K562 (cell line): ENCODE data around the gene TTLL3. TPM values are rescaled to one million over a fixed set of nuclear protein-coding genes. Genes with fewer than 3 reads are reported as not detected.

Experiments used
- ADNP ChIP-seq: fragments of 200-800 bp; sonication (Bioruptor generic); IDR thresholded peaks from 2 replicates; pipeline ENCODE4 v1.6.1; 2016; ENCODE audit warnings: missing genetic modification characterization, missing compliant biosample characterization
- EP400 ChIP-seq: fragments of 450-650 bp; IDR thresholded peaks from 2 replicates; pipeline ENCODE4 v1.6.1; 2017; ENCODE audit warnings: antibody characterized with exemption, mild to moderate bottlenecking, moderate library complexity
- FIP1L1 ChIP-seq: fragments of 200-400 bp; formaldehyde crosslinking; IDR thresholded peaks from 2 replicates; pipeline ENCODE4 v1.6.1; 2018; ENCODE audit warnings: mild to moderate bottlenecking, low read depth, low read length; ENCODE audit not compliant: poor library complexity, severe bottlenecking
- PHF20 ChIP-seq: fragments of 450-650 bp; IDR thresholded peaks from 2 replicates; pipeline ENCODE4 v1.6.1; 2018; ENCODE audit not compliant: partially characterized antibody
- SLC30A9 ChIP-seq: fragments of 250-450 bp; sonication (Bioruptor Pico); IDR thresholded peaks from 2 replicates; pipeline ENCODE4 v1.8.0; 2022; ENCODE audit warnings: mild to moderate bottlenecking, moderate library complexity
- TRIM28 ChIP-seq: fragments of 450-650 bp; IDR thresholded peaks from 2 replicates; pipeline ENCODE4 v1.6.1; 2017
- polyA plus RNA-seq, 8 experiments: library from polyadenylated mRNA; depleted of rRNA in 4 of 8; stranded (reverse) in 5 of 8; unstranded in 3 of 8; fragments of >200 nt; fragmentation: Nextera tagmentation in 2 of 8; fragmentation: Illumina TruSeq in 1 of 8; extraction: Ambion mirVana in 2 of 8; extraction: Trizol in 1 of 8; gene quantifications; 2 replicates each; pipeline versions ENCODE4 v1.2.1 to v1.2.3, GENCODE V29; 2011 to 2014; ENCODE audit warnings: inconsistent platforms in 1 of 8, missing spikeins in 1 of 8
- total RNA-seq, 7 experiments: library from RNA; depleted of rRNA in 6 of 7; stranded (reverse); fragments of >200 nt in 6 of 7; fragmentation: Illumina TruSeq in 2 of 7; extraction: Trizol in 2 of 7; gene quantifications; 2 replicates each; pipeline versions ENCODE4 v1.2.1 to v1.2.3, GENCODE V29; 2011 to 2021; ENCODE audit warnings: low replicate concordance in 1 of 7
- TF ChIP-seq, protein P1 (sequence below): IDR thresholded peaks from 2 replicates; pipeline ENCODE4 v1.6.1; 2016; ENCODE audit warnings: missing genetic modification characterization, missing compliant biosample characterization
- TF ChIP-seq, protein P2 (sequence below), 2 experiments: fragments of 450-650 bp; formaldehyde crosslinking in 1 of 2; IDR thresholded peaks; 2 replicates each; pipeline versions ENCODE4 v1.4.0 to v1.6.1; 2014 to 2020; ENCODE audit warnings: mild to moderate bottlenecking in 2 of 2, borderline replicate concordance in 1 of 2, low read depth in 1 of 2
- TF ChIP-seq, protein P3 (sequence below), 2 experiments: fragments of 450-650 bp in 1 of 2; sonication (generic) in 1 of 2; formaldehyde crosslinking in 1 of 2; IDR thresholded peaks; 2 replicates each; pipeline versions ENCODE4 v1.7.1 to v1.9.0; 2016 to 2022; ENCODE audit warnings: inconsistent platforms in 1 of 2, mild to moderate bottlenecking in 1 of 2, missing genetic modification reagents in 1 of 2

Gene TTLL3
- total and polyA plus RNA-seq, 9 of the 15 experiments (the other 6 are each of a cell fraction or from before 2014, with no cell fraction given): 8.9 to 106 (median 33.2) TPM

DNA sequence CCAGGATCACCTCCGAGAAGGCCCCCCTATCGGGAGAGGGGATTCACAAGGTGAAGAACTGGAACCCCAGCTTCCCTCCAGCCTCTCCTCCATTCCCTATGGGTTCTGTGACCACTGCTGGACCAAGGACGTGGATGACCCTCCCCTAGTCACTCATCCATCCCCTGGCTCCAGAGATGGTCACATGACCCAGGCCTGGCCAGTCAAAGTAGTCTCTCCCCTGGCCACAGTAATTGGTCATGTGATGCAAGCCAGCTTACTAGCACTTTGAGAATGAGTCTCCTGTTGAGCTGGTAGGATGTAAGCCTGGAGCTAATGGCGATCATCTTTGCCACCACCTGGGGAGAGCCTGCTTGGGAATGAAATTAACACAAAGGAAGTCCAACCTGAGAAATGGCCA, 44.2 kb upstream of the TTLL3 start (continued):
- TF ChIP-seq FIP1L1 (no peak), ADNP (no peak), TRIM28 (no peak), SLC30A9 (no peak), EP400 (no peak), PHF20 (no peak)
- TF ChIP-seq, protein P1, sequence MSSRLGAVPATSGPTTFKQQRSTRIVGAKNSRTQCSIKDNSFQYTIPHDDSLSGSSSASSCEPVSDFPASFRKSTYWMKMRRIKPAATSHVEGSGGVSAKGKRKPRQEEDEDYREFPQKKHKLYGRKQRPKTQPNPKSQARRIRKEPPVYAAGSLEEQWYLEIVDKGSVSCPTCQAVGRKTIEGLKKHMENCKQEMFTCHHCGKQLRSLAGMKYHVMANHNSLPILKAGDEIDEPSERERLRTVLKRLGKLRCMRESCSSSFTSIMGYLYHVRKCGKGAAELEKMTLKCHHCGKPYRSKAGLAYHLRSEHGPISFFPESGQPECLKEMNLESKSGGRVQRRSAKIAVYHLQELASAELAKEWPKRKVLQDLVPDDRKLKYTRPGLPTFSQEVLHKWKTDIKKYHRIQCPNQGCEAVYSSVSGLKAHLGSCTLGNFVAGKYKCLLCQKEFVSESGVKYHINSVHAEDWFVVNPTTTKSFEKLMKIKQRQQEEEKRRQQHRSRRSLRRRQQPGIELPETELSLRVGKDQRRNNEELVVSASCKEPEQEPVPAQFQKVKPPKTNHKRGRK (tag): no peak
- TF ChIP-seq, protein P2, sequence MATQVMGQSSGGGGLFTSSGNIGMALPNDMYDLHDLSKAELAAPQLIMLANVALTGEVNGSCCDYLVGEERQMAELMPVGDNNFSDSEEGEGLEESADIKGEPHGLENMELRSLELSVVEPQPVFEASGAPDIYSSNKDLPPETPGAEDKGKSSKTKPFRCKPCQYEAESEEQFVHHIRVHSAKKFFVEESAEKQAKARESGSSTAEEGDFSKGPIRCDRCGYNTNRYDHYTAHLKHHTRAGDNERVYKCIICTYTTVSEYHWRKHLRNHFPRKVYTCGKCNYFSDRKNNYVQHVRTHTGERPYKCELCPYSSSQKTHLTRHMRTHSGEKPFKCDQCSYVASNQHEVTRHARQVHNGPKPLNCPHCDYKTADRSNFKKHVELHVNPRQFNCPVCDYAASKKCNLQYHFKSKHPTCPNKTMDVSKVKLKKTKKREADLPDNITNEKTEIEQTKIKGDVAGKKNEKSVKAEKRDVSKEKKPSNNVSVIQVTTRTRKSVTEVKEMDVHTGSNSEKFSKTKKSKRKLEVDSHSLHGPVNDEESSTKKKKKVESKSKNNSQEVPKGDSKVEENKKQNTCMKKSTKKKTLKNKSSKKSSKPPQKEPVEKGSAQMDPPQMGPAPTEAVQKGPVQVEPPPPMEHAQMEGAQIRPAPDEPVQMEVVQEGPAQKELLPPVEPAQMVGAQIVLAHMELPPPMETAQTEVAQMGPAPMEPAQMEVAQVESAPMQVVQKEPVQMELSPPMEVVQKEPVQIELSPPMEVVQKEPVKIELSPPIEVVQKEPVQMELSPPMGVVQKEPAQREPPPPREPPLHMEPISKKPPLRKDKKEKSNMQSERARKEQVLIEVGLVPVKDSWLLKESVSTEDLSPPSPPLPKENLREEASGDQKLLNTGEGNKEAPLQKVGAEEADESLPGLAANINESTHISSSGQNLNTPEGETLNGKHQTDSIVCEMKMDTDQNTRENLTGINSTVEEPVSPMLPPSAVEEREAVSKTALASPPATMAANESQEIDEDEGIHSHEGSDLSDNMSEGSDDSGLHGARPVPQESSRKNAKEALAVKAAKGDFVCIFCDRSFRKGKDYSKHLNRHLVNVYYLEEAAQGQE (IDR thresholded peaks at IDR 0.05; ENCODE audit: borderline replicate concordance): peak; percentile 58
- TF ChIP-seq, protein P2 (CRISPR knock-in tag; IDR thresholded peaks at IDR 0.05; ENCODE audit: low read depth): no peak
- TF ChIP-seq, protein P3, sequence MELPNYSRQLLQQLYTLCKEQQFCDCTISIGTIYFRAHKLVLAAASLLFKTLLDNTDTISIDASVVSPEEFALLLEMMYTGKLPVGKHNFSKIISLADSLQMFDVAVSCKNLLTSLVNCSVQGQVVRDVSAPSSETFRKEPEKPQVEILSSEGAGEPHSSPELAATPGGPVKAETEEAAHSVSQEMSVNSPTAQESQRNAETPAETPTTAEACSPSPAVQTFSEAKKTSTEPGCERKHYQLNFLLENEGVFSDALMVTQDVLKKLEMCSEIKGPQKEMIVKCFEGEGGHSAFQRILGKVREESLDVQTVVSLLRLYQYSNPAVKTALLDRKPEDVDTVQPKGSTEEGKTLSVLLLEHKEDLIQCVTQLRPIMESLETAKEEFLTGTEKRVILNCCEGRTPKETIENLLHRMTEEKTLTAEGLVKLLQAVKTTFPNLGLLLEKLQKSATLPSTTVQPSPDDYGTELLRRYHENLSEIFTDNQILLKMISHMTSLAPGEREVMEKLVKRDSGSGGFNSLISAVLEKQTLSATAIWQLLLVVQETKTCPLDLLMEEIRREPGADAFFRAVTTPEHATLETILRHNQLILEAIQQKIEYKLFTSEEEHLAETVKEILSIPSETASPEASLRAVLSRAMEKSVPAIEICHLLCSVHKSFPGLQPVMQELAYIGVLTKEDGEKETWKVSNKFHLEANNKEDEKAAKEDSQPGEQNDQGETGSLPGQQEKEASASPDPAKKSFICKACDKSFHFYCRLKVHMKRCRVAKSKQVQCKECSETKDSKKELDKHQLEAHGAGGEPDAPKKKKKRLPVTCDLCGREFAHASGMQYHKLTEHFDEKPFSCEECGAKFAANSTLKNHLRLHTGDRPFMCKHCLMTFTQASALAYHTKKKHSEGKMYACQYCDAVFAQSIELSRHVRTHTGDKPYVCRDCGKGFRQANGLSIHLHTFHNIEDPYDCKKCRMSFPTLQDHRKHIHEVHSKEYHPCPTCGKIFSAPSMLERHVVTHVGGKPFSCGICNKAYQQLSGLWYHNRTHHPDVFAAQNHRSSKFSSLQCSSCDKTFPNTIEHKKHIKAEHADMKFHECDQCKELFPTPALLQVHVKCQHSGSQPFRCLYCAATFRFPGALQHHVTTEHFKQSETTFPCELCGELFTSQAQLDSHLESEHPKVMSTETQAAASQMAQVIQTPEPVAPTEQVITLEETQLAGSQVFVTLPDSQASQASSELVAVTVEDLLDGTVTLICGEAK (IDR thresholded peaks at IDR 0.05): no peak
- TF ChIP-seq, protein P3 (CRISPR knock-in tag; IDR thresholded peaks at IDR 0.05): no peak
